ENCODE measurements around the gene KCNH5.

DNA sequence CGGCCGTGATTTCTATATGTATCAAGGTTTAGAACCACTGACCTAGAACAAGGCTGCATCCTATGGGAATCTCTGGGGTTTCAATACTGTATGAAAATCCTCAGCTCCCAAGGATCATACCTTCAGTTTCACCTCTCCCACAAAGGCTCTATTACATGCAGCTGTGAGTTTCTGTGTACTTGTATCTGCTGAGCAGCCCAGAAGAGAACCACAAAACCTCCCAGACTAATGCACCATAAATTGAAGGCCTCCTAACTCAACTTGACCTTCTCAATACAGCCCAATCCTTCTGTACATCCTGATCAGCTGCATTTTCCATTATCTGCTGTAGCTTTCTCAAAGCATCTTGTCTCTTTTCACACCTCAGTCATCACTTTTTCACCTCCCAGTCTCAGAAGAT, 5.4 kb upstream of the KCNH5 start:
- TF ChIP-seq CTCF (IDR thresholded peaks at IDR 0.05; ENCODE audit: borderline replicate concordance, extremely low read depth, low read length, poor library complexity, severe bottlenecking) (no peak), EZH2 (IDR thresholded peaks at IDR 0.05; ENCODE audit: borderline replicate concordance, low read depth, low read length, severe bottlenecking) (no peak)
